Measurements from ENCODE around the gene GDPD3.

Gene GDPD3

DNA sequence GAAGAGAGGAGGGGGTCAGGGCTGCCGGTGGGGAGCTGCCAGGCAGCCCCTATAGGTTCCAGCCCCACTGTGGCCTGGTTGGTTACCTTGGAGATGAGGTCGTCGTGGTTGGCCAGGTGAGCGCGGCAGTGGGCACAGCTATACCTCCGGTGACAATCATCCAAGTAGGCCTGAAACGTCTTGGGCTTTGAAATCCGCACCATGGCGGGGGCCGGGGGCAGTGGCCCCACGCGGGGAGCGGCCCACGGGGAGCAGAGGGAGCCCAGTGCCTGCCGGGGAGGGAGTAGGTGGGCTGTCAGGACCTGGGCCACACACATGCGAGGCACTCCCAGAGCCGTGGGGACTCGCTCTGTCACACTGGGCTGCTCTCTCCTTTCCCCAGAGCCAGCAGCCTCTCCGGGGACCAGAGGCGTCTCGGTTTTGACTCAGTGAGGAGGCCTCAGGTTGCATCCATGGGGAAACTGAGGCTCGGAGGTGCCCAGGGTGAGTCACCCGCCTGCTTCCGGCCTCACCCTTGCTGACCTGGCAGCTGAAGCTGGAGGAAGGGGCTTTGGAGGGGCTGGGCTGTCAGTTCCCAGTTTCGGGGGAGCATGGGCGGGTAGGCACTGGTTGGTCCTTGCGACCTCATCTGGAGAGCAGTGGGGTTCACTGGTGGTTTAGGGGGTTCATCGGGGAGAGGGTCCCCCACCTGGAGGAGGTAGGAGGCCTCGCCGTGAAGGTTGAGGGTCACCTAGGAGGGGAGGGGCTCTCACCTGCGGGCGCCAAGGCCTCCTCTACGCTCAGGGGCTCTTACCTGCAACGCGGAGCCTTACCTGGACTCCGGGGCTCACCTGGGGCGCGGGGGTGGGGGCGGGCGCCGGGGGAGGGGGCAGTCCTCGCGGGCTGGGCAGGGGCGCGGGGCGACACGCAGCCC, 17.9 kb downstream of the GDPD3 start:
- DNase-seq (ENCODE audit: low read depth, low spot score) = no peak

DNA sequence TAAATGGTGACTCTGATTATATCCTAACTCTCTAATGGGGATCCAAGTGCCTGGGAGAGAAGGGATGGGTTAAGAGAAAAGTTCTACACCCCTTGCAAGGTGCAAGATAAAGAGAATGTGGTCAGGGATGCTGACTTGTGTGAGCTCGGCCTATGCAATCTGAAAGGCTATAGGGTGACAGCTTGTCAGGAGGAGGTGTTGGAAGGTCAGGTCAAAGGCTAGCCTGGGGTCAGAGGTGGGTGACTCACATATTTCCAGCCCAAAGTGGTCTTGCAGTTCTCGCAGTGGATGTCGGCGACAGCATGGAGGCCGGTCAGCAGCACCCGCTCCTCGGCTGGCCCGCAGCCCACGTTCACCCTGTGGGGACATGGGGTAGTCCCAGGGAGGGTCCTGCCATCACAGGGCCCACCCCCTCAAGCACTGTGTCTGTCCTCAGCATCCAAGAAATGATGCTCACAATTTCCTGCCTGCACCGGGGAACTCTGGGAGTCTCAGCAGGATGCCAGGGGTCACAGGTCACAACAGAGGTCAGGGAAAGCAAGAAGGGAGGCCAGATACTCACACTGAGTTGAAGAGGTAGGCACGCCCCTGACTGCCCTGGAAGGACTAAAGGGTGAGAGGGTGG, 18.7 kb downstream of the GDPD3 start:
- no peak for DNase-seq (ENCODE audit: low read depth, low spot score)

DNA sequence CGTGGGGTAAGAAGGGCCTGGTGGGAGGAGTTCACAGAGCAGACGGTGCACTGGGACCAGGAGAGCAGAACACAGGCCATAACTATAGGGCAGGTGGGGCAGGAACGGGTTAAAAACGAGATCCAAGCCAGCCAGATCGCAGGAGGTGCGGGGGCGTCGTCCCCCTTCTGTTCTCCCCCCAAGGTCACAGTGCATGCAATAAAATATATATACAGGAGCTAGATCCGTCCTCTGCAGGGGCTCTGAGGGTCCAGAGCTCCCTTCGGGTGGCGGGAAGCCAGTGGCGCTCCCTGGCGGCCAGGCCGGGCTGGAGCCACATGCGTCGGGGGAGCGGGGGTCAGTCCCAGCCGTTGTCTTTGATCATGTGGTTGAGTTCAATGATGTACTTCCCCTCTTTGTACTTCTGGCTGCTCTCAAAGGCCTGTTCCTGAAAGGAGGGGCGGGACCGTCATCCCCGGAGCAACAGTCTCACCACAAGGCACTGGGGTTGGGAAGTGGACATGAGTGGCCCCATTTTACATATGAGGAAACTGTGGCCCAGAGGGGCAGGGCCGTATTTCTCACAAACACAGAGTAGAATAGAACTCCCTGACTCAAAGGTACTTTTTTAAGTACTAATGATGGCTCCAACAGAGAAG, 20.8 kb downstream of the GDPD3 start:
- peak; percentile 72 for DNase-seq (ENCODE audit: low read depth, low spot score)

- DNase-seq (ENCODE audit: low read depth, low spot score) = peak; percentile 96
Measured at GRCh38 chr16:30091474-30092372, 21.6 kb downstream of the GDPD3 start, which contains the start of gene TBX6. TSS of gene TBX6 (minus strand) at chr16:30091924. CDS start at chr16:30091193, 731 bp downstream.

DNA sequence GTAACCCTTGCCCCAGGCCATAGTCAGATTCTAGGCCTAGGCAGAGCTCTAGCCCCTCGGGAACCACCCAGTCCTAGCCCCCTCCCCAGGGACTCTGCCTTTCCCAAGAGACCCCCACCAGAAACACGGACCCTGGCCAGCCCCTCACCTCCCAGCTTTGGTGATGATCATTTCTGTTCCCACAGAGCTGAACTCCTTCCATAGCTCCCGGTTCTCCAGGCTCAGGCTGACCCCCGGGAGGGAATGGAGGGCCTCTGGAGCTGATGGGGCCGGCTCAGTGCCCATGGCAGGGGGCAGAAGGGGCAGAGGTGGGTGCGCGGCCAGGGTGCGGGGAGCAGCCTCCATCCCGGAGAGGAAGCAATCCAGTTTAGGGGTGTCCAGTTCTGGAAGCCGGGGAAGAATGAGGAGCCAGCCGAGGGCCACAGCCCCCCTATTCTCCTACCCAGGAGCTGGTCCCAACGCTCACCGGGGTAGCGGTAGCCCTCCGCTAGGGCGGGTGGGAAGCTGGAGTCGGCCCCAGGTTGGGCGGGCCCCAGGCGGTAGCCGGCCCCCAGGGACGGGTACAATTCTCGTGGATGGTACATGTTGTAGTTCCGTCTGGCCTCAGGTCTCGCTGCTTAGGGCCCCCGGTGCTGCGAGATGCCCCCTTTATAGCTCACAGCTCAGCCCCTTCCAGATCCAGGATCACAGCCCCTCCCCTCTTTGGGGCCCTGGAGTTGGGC, 22.6 kb downstream of the GDPD3 start:
- no peak for DNase-seq (ENCODE audit: low read depth, low spot score)

- no peak for DNase-seq (ENCODE audit: low read depth, low spot score)
Measured at GRCh38 chr16:30088832-30089624, 24.3 kb downstream of the GDPD3 start.

DNA sequence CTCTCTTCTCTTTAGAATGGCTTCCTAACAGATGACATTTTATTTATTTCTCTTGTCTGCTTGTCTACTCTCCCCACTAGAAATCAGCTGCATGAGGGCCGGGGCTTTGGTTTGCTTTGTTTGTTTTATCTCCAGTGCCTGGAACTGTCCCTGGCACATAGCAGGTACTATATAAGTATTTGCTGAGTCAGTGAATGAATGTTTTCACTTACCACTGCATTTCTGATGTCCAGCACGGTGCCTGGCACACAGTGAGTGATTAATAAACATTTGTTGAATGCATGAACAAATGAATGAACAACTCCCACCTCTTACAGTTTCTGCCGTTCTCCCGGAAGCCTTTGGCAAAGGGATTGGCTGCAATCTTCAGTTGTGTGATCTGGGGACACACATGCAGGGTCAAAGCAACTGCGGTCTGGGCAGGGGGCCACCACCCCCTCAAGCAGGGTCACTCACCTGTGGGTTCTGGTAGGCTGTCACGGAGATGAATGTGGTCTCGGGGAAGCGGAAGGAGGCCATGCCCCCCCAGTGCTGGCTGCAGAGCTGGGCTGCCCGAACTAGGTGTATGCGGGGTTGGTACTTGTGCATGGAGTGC, 25.0 kb downstream of the GDPD3 start:
- no peak for DNase-seq (ENCODE audit: low read depth, low spot score)

- DNase-seq (ENCODE audit: low read depth, low spot score) = no peak
Measured at GRCh38 chr16:30087181-30087898, 26.0 kb downstream of the GDPD3 start.

DNA sequence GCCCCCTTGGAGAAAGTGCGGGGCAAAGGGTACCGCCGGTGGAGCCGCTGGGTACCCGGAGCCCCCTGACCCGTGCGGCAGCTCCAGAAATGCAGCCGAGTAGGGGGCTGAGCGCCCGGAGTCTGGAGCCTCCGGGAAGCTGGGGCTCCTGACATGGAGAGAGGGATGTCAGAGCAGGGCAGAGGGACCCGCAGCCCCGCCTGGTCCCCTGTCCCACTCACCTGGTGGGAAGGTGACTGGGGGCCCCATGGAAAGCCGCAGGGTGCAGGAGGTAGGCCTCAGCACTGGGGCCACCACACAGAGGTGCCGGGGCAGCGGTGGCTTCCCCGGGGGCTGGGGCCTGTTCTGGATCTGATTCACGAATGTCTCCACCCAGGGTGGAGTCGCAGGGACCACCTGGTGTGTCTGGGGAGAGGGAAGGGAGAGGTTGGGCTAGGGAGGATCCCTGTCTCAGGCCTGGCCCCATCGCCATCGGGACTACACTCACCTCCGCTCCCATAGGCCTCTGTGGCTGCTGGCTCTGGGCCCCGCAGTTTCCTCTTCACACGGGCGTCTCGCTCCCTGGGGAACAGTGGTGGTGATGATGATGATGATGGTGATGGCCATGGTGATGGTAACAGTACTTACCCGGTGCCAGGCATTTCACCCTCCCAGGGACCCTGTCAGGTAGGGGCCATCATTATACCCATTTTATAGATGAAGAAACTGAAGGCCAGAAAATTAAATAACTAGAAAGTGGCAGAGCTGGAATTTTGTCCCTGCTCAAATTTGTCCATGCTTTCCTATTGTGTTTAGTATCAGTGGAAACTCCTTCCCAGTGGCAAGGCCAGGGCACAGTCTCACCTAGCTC, 26.8 kb downstream of the GDPD3 start:
- DNase-seq (ENCODE audit: low read depth, low spot score) = no peak

DNA sequence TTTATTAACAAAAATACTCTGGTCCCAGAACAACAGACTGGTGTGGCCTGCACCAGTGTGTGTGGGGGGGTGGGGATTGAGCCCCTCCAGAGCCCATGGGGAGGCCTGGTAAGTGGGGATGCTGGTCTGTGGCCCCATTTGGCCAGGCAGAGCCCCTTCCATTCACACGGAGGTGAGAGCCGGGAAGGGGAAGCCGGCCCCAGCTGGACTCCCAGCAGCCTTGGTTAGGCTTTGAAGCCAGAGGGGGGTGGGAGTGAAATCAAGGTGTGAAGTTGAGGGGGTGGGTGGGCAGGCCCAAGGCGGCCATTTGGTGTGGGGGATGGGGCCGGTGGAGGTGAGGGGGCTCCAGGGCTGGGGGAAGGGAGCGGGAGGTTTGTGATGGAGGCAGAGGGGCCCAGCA, 27.5 kb downstream of the GDPD3 start:
- no peak for DNase-seq (ENCODE audit: low read depth, low spot score)

- no peak for DNase-seq (ENCODE audit: low read depth, low spot score)
Measured at GRCh38 chr16:30085247-30085646, 28.1 kb downstream of the GDPD3 start.

DNA sequence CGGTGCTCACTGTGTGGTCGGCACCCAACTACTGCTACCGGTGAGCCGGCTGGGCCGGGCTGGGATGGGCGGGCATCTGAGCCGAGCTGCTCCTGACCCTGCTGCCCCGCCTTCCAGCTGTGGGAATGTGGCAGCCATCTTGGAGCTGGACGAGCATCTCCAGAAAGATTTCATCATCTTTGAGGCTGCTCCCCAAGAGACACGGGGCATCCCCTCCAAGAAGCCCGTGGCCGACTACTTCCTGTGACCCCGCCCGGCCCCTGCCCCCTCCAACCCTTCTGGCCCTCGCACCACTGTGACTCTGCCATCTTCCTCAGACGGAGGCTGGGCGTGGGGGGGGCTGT, 28.5 kb downstream of the GDPD3 start:
- DNase-seq (ENCODE audit: low read depth, low spot score) = no peak

- DNase-seq (ENCODE audit: low read depth, low spot score) = no peak
Measured at GRCh38 chr16:30084096-30084815, 29.1 kb downstream of the GDPD3 start.

DNA sequence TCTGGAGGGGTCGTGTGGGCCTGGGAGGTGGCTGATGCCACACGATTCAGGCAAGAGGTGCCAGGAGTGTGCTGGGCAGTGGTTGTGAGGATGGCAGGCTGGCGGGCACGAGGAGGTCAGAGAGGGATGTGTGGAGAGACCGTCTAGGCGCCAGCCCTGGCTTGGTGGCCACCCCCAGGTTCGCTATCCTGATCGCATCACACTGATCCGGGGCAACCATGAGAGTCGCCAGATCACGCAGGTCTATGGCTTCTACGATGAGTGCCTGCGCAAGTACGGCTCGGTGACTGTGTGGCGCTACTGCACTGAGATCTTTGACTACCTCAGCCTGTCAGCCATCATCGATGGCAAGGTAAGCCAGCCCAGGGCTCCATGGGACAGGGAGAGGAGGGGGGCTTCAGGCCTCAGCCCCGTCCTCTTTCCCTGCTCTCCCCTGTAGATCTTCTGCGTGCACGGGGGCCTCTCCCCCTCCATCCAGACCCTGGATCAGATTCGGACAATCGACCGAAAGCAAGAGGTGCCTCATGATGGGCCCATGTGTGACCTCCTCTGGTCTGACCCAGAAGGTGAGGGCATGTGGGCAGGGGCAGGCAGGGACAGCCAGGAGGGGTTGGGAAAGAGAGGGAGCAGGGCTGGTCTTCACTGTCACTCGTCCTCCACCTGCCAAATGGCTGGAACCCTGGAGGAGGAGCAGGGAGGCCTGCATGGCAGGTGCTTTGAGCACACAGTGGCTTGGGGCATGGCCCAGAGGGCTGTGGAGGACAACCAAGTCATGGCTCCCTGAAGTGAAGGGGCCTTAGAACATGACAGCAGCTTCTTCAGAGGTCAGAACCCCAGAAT, 29.9 kb downstream of the GDPD3 start:
- DNase-seq (ENCODE audit: low read depth, low spot score) = no peak

GRCh38 chr16:30082545-30083090, 30.7 kb downstream of the GDPD3 start:
- DNase-seq (ENCODE audit: low read depth, low spot score) = no peak

DNA sequence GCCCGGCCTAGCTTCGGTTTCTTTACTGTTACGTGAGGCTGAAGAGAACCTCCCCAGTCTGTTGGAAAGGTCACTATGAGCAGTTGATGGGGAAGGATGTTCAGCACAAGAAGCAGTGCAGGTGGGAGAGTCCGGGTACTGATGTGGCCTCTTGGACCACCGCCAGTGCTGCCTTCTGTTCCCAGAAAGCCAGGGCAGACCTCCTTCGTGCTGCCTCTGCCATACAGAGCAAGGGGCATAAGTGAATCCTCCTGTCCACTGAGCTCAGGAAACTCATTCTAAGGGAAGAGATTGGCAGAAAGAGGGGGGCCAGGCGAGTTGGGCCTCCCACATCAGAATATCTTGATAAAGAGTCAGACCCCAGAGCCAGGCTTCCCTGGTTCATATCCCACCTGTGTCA, 33.9 kb downstream of the GDPD3 start:
- no peak for DNase-seq (ENCODE audit: low read depth, low spot score)
